HAP-1 (cell line): ENCODE results near the gene FHOD3.

Experiments
- DNase-seq, 2 experiments: peaks; one replicate each; pipeline ENCODE4 v3.0.0-alpha.2; 2016 to 2020; ENCODE audit warnings: low spot score in 2 of 2
- H3K27me3 ChIP-seq: fragments of 250-450 bp; sonication (Bioruptor Pico); 2 replicates; pipeline ENCODE4 v1.5.1; 2020; ENCODE audit warnings: low read depth, mild to moderate bottlenecking, moderate library complexity
- H3K36me3 ChIP-seq: fragments of 250-450 bp; sonication (Bioruptor Pico); replicated peaks from 2 replicates; pipeline ENCODE4 v1.5.1; 2020; ENCODE audit warnings: mild to moderate bottlenecking
- H3K4me1 ChIP-seq: fragments of 250-450 bp; sonication (Bioruptor Pico); 2 replicates; pipeline ENCODE4 v1.5.1; 2020; ENCODE audit warnings: mild to moderate bottlenecking
- H3K4me3 ChIP-seq: fragments of 250-450 bp; sonication (Bioruptor Pico); 2 replicates; pipeline ENCODE4 v1.5.1; 2020; ENCODE audit warnings: mild to moderate bottlenecking, moderate library complexity
- H3K9me3 ChIP-seq: fragments of 250-450 bp; sonication (Bioruptor Pico); 2 replicates; pipeline ENCODE4 v1.5.1; 2020; ENCODE audit warnings: mild to moderate bottlenecking, moderate library complexity
- in situ Hi-C: fragments of 300-500 bp; cut with MboI; formaldehyde crosslinking; loops from 3 replicates; pipeline ENCODE4 v1.14.3; 2020; ENCODE audit warnings: low sequenced_read_pairs, inconsistent platforms, mixed read lengths

FHOD3 gene

DNA sequence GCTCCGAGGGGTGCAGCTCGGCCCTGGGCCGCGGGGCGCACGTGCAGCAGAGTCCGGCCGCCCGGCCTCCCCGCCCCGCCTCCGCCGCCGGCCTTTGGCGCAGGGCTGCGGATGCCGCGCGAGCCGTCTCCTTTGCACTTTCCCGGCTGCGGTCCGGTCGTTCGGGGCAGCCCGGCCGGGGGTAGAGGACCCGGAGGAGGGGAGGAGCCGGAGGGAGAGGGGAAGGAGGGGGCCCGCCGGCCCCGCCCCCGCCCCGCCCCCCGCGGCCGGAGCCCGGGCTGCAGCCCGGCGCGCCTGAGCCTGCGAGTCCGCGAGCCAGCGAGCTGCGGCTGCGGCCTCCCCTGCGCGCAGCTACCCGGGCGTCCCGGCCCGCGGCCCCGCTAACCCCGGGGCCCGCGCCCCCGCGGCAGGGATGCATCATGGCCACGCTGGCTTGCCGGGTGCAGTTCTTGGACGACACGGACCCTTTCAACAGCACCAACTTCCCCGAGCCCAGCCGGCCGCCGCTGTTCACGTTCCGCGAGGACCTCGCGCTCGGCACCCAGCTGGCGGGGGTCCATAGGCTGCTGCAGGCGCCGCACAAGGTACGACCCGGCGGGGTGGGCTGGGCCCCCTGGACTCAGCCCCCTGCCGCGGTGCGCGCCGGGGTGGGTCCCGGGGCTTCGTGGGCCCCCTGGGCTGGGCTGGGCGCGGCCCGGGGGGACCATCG lies at the start of gene FHOD3:
TSS of gene FHOD3 (plus strand) at position 297 of the 709 bp plus-strand sequence. CDS start at position 420, 123 bp downstream.
- Histone ChIP-seq H3K4me1 (peaks cover 3% of the 10 kb centered on the region), H3K4me3 (peak within 1 kb of the TSS; percentile 57), H3K9me3 (no peaks in the 10 kb centered on the region), H3K36me3 (no peaks in the 10 kb centered on the region), H3K27me3 (no peaks in the 10 kb centered on the region)
- peak; percentile 67 to 89 for DNase-seq
- in situ Hi-C loops: loop anchor here (25.0 kb wide), 1 partner anchor 465 kb away; no protein-coding TSS in a partner anchor

DNA sequence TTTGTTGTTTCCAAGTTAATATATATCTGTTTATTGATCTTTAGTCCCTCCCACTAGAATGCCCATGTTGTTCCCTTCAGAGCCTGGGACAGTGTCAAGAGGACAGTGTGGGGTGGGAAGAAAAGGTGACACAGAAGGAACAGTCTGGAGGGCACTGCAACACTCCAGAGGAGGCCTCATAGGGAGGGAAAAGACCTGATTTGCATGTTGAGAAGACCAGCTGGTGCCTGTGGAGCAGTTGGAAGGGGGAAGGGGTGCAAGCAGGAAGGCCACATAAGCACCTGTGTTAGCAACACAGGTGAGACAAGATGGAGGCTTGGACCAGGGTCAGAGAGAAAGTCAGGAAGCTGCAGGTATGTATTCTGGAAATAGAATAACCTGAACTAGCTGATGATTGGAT lies 48.1 kb upstream of the FHOD3 start:
- in situ Hi-C loops: no loop called here

DNA sequence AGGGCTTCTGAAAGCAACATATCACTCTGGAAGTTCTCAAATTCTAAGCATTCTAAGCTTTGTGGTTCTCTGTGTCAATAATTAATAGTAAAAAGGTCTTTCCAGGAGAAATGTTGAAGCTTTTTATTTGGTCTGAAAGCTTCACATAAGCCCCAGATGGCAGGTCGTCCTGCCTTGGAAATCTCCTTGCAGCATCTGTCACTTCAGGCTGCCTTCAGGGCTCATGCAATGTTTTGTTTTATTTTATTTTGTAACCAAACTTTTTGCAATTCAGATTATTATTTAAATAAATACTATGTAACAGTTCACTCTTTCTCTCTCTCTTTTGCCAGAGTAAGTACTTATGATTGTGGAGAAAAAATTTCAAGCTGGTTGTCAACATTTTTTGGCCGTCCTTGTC lies 46.7 kb upstream of the FHOD3 start:
- no peaks in the 10 kb centered on the region for H3K27me3 ChIP-seq
- DNase-seq: no peak
- in situ Hi-C loops: no loop called here
- no peak overlapping the region for H3K4me3 ChIP-seq
- no peaks in the 10 kb centered on the region; the same call in 1 of the 2 replicates for H3K9me3 ChIP-seq
- peaks cover 3% of the 10 kb centered on the region for H3K4me1 ChIP-seq
- no peaks in the 10 kb centered on the region for H3K36me3 ChIP-seq

More for the DNA sequence above, 48.1 kb upstream of the FHOD3 start:
- H3K27me3 ChIP-seq: no peaks in the 10 kb centered on the region
- H3K4me1 ChIP-seq: no peaks in the 10 kb centered on the region
- DNase-seq: no peak
- no peaks in the 10 kb centered on the region; the same call in 1 of the 2 replicates for H3K9me3 ChIP-seq
- H3K36me3 ChIP-seq: no peaks in the 10 kb centered on the region; the same call in 1 of the 2 replicates
- H3K4me3 ChIP-seq: no peak overlapping the region

DNA sequence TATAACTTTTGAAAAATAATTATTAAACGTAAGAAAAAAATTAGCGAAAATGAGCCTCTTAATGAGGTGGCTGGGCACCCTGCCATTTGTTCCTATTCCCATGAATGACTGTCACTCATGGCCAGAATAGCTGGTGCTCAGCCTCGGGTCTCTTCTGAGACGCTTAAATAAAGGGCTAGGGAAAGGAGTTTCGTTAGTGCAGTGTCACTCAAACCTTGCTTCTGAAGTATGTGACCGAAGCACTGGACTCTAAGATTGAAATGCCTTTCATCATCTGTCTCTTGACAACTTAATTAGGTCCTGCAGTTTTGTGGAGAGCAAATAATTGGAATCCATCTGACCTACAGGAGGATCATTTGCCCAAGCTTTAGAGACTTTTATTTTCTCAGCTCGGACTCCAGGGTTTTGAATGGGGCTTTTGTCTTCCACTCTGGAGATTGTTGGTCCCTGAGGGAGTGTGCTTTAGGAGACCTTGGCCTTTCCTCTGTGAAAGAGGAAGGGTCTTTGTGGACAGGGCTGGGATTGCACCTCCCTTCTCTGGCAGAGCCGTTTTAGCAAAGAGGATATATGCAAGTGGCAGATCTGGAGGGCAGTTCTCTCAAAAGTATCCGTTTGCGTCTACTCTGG lies 42.3 kb upstream of the FHOD3 start:
- H3K27me3 ChIP-seq: no peaks in the 10 kb centered on the region
- H3K36me3 ChIP-seq: no peaks in the 10 kb centered on the region
- H3K9me3 ChIP-seq: no peaks in the 10 kb centered on the region; the same call in 1 of the 2 replicates
- H3K4me1 ChIP-seq: peaks cover 3% of the 10 kb centered on the region
- in situ Hi-C loops: no loop called here
- H3K4me3 ChIP-seq: no peak overlapping the region
- peak; percentile 22 to 39 for DNase-seq

DNA sequence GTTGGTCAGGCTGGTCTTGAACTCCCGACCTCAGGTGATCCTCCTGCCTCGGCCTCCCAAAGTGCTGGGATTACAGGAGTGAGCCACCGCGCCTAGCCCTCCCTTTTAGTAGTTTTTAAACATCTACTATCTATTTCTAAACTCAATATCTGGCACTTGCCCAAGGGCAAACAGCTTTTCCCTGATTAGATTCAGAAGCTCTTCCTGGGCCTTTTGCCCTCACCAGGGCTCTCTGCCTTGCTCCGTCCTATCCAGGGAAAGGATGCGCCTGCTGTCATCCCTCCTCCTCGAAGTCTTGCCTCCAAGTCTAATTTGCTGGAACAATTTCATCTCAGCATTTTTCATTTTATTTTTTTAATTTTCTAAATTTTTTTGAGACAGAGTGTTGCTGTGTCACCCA lies 41.4 kb upstream of the FHOD3 start:
- Histone ChIP-seq H3K27me3 (no peaks in the 10 kb centered on the region), H3K4me1 (peaks cover 3% of the 10 kb centered on the region), H3K4me3 (no peak overlapping the region), H3K9me3 (no peaks in the 10 kb centered on the region; the same call in 1 of the 2 replicates), H3K36me3 (no peaks in the 10 kb centered on the region)
- in situ Hi-C loops: no loop called here
- no peak for DNase-seq

DNA sequence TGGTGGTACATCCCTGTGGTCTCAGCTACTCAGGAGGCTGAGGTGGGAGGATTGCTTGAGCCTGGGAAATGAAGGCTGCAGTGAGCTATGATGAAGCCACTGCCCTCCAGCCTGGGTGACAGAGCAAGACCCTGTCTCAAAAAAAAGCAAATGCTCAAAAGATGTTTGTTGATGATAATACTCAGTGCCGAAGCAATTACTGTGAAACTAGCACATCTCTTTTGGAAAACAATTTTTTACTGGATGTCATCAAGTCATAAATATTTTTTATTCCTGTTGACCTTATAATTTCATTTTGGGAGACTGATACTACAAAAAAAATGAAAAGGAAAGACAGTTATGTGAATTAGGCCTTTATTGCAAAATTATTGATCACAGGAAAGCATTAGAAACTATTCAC lies 34.5 kb upstream of the FHOD3 start:
- Histone ChIP-seq H3K9me3 (no peaks in the 10 kb centered on the region), H3K36me3 (no peaks in the 10 kb centered on the region), H3K4me1 (no peaks in the 10 kb centered on the region), H3K4me3 (no peak overlapping the region), H3K27me3 (no peaks in the 10 kb centered on the region)
- DNase-seq: no peak
- in situ Hi-C loops: no loop called here

DNA sequence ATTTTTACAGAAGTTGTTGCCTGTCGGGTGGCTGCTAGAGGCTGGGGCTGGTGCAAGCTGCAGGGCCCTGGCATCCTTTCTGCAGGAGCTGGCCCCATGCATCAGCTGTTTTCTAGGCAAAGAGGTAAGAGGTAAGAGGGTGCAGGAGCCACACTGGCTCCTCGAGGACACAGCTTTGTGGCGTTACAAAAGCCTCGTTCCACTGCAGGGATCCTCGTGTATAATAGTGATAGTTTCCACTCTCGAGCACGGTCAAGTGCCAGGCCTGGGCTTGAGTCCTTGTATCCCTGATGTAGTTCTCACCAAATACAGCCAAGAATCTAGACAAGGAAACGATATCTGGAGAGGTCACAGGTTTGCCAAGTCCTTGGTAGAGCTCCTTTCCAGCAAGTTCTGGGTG lies 33.2 kb upstream of the FHOD3 start:
- in situ Hi-C loops: no loop called here
- Histone ChIP-seq H3K9me3 (no peaks in the 10 kb centered on the region), H3K36me3 (no peaks in the 10 kb centered on the region), H3K27me3 (no peaks in the 10 kb centered on the region), H3K4me1 (no peaks in the 10 kb centered on the region), H3K4me3 (no peak overlapping the region)
- DNase-seq: no peak

DNA sequence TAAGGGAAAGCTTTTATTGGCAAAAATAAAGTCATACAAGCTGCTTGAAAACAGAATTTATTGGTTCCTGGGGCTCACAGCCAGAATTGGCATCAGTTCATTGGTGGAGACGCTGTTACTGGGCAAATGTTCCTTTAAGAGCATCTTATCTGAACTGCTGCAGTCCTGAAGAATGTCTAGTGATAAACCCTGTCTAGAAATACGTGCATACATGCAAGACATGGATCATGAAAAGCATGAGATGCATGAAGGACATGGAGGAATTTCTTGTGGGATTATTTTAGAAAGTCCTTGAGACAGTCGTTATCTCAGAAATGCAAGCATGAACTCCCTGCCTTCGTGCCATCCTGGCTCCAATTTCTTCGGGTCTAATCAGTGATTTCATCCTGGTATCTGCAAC lies 32.5 kb upstream of the FHOD3 start:
- no peaks in the 10 kb centered on the region for H3K4me1 ChIP-seq
- H3K4me3 ChIP-seq: no peak overlapping the region
- H3K36me3 ChIP-seq: no peaks in the 10 kb centered on the region
- DNase-seq: no peak
- in situ Hi-C loops: no loop called here
- H3K27me3 ChIP-seq: no peaks in the 10 kb centered on the region
- no peaks in the 10 kb centered on the region for H3K9me3 ChIP-seq

DNA sequence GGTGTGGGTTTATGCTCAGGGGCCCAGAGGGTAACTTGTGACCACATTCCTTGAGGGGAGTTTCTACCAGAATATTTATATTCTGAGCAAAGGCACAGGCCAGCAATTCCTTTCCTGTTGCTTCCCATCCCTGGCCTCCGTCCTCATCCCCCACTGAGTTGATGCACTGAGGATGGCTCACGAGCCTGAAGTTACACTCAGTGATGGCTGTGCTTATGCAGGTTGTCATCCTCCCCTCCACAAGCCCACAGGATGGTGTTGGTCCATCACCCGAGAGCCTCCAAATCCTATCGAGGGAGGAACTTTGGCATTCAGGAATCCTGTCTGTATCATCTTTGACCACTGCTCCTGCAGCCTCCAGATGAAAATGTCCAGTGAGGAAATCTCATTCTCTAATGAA lies 28.4 kb upstream of the FHOD3 start:
- no peaks in the 10 kb centered on the region for H3K27me3 ChIP-seq
- H3K9me3 ChIP-seq: no peaks in the 10 kb centered on the region
- no peaks in the 10 kb centered on the region for H3K4me1 ChIP-seq
- no peaks in the 10 kb centered on the region for H3K36me3 ChIP-seq
- no peak overlapping the region for H3K4me3 ChIP-seq
- DNase-seq: no peak
- in situ Hi-C loops: no loop called here

DNA sequence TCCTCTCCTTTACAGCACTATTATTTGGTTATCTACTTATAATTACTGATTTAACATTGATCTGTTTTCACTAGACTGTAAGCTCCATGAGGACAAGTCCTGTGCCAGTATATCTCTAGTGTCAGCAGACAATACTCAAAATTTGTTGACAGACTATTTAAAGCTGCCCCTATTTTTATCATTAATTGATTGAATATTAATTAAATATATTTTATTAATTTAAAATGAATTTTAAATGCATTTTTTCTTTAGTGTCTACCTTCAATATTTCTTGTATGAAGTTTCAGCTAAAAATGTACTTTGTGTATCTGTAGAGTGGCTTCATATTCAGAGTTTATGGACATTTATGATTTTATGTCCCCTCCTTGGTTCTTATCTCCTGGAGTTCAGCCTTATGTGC lies 26.4 kb upstream of the FHOD3 start:
- Histone ChIP-seq H3K4me3 (no peak overlapping the region), H3K4me1 (no peaks in the 10 kb centered on the region), H3K27me3 (peaks cover 4% of the 10 kb centered on the region; the same call in 1 of the 2 replicates), H3K9me3 (no peaks in the 10 kb centered on the region), H3K36me3 (no peaks in the 10 kb centered on the region)
- no peak for DNase-seq
- in situ Hi-C loops: no loop called here

DNA sequence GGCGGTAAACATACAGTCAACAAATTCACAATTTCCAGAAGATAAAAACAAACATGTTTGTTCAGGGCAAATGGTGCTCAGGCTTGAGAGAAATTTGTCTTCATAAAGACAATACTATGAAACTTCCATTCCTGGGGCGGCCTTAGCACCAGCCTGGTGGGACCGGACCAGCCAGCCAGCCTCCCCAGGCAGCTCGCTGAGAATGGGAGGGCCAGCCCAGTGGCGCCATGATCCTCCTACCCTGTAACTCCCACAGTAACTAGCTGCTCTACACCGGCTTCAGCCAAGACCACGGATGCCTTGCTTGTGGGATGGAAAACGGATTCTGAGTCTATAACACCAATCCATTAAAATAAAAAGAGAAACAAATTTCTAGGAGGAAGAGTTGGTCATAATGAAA lies 24.2 kb upstream of the FHOD3 start:
- H3K4me3 ChIP-seq: no peak overlapping the region
- peaks cover 7% of the 10 kb centered on the region for H3K27me3 ChIP-seq
- no peaks in the 10 kb centered on the region for H3K9me3 ChIP-seq
- no peaks in the 10 kb centered on the region for H3K4me1 ChIP-seq
- no peak for DNase-seq
- in situ Hi-C loops: no loop called here
- H3K36me3 ChIP-seq: no peaks in the 10 kb centered on the region

DNA sequence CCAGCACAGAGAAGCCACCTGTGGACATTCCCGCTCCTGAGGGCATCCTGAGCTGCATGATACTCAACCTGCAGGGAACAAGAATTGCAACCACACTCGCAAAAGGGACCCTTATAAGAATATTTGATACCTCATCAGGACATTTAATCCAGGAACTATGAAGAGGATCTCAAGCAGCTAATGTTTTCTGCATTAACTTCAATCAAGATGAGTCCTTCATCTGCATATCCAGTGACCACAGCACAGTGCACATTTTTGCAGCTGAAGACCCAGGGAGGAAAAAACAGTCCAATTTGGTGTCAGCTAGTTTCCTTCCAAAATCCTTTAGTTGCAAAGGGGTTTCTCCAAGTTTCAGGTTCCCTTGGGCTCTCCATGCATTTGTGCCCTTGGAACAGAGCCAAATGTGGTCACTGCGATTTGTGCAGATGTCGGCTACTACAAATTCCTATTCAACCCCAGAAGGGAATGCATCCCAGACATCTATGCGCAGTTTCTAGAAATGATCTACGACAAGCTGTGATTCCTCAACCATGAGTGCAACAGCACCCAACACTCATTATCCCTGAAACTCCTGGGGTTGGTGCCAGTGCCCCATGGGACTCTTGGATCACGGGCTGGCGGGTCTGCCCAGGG lies 23.3 kb upstream of the FHOD3 start:
- DNase-seq: no peak
- in situ Hi-C loops: no loop called here
- Histone ChIP-seq H3K27me3 (peaks cover 15% of the 10 kb centered on the region), H3K36me3 (no peaks in the 10 kb centered on the region), H3K4me1 (no peaks in the 10 kb centered on the region), H3K4me3 (no peak overlapping the region), H3K9me3 (no peaks in the 10 kb centered on the region)

DNA sequence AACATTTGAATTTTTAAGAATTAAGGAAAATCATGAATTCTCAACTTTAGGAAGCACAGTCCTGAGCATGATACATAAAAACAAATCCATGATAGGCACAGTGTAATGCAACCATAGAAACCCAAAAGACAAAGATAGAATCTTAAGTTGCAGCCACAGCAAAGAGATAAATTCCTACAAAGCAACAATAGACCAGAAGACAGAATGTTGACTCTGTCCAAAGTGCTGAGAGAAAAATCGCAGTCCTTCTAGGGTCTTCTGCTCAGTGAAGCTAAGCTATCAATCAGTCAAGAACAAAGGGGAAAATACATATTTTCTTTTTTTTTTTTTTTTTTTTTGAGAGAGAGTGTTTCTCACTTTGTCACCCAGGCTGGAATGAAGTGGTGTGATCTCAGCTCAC lies 22.0 kb upstream of the FHOD3 start:
- Histone ChIP-seq H3K9me3 (no peaks in the 10 kb centered on the region), H3K27me3 (peaks cover 27% of the 10 kb centered on the region), H3K4me1 (no peaks in the 10 kb centered on the region), H3K4me3 (no peak overlapping the region), H3K36me3 (no peaks in the 10 kb centered on the region)
- in situ Hi-C loops: loop anchor here (25.0 kb wide), 1 partner anchor 487 kb away; no protein-coding TSS in a partner anchor
- no peak for DNase-seq

DNA sequence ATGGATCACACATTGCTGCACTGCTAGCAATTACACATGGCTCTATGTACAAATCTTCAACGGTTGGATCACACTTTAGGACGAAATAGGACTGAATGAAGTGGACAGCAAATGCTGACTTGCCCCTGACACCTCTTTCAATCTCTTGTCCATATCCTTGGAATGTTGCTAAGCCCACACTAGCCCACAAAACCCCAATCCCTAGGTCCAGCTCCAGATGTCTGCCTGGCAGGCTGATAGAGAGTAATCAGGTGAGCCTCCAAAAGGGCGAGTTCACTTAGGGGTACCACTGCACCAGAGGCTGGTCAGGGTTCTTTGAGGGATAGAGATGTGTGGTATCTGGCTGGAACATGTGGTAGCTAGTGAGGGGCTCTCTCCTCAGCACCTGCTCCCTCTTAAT lies 18.5 kb upstream of the FHOD3 start:
- no peak for DNase-seq
- Histone ChIP-seq H3K4me3 (no peak overlapping the region), H3K9me3 (no peaks in the 10 kb centered on the region), H3K27me3 (peaks cover 36% of the 10 kb centered on the region), H3K4me1 (no peaks in the 10 kb centered on the region), H3K36me3 (no peaks in the 10 kb centered on the region)
- in situ Hi-C loops: loop anchor here (25.0 kb wide), 1 partner anchor 483 kb away; no protein-coding TSS in a partner anchor
